Muscle layer of colon (tissue), 2 donors: ENCODE data around the gene FAAP100.

Experiments
- H3K27ac ChIP-seq: one replicate; pipeline ENCODE4 v1.7.0; 2013; ENCODE audit warnings: low read depth, mild to moderate bottlenecking, low read length, moderate library complexity
- H3K27me3 ChIP-seq, 2 donors: one replicate each; pipeline ENCODE4 v1.7.0; 2013; ENCODE audit warnings: low read length in 2 of 2, mild to moderate bottlenecking in 2 of 2; ENCODE audit not compliant: insufficient read depth in 2 of 2, control insufficient read depth in 1 of 2
- H3K36me3 ChIP-seq: one replicate; pipeline ENCODE4 v1.7.0; 2013; ENCODE audit warnings: mild to moderate bottlenecking, low read length; ENCODE audit not compliant: insufficient read depth
- H3K4me1 ChIP-seq: one replicate; pipeline ENCODE4 v1.7.0; 2013; ENCODE audit warnings: mild to moderate bottlenecking, low read length; ENCODE audit not compliant: insufficient read depth
- H3K4me3 ChIP-seq, 2 donors: one replicate each; pipeline ENCODE4 v1.7.0; 2013; ENCODE audit warnings: low read length in 2 of 2, low read depth in 1 of 2, mild to moderate bottlenecking in 1 of 2, moderate library complexity in 1 of 2
- H3K9ac ChIP-seq: one replicate; pipeline ENCODE4 v1.7.0; 2013; ENCODE audit warnings: low read length
- H3K9me3 ChIP-seq: one replicate; pipeline ENCODE4 v1.7.0; 2013; ENCODE audit warnings: mild to moderate bottlenecking, low read length
- donor health status: abdominal sarcoma.
- donor health status: Adenocarcinoma of cecum.

Gene FAAP100

GRCh38 chr17:81518113-81518784 lies 33.9 kb downstream of the FAAP100 start:
- peaks cover under 1 to 12% of the 10 kb centered on the region in 2 donors for H3K27me3 ChIP-seq
- peak overlapping the region; percentile 40 to 43 for H3K4me3 ChIP-seq
- H3K4me1 ChIP-seq: peaks cover 32% of the 10 kb centered on the region
- H3K9me3 ChIP-seq: no peaks in the 10 kb centered on the region
- H3K36me3 ChIP-seq: no peaks in the 10 kb centered on the region
- peak overlapping the region; percentile 42 for H3K9ac ChIP-seq
- H3K27ac ChIP-seq: peak overlapping the region; percentile 98

- peak overlapping the region; percentile 42 for H3K9ac ChIP-seq
- H3K9me3 ChIP-seq: no peaks in the 10 kb centered on the region
- H3K27me3 ChIP-seq: peaks cover 0 to 5% of the 10 kb centered on the region in 2 donors
- H3K4me3 ChIP-seq: peak overlapping the region; percentile 1 to 91
- H3K4me1 ChIP-seq: peaks cover 29% of the 10 kb centered on the region
- no peaks in the 10 kb centered on the region for H3K36me3 ChIP-seq
- peak overlapping the region; percentile 98 for H3K27ac ChIP-seq
Measured at GRCh38 chr17:81517339-81518112, 34.6 kb downstream of the FAAP100 start.

GRCh38 chr17:81517009-81517338 lies 35.2 kb downstream of the FAAP100 start:
- peak overlapping the region; percentile 98 for H3K27ac ChIP-seq
- H3K4me1 ChIP-seq: peaks cover 29% of the 10 kb centered on the region
- no peaks in the 10 kb centered on the region for H3K9me3 ChIP-seq

GRCh38 chr17:81516439-81516838 lies 35.7 kb downstream of the FAAP100 start:
- no peaks in the 10 kb centered on the region for H3K9me3 ChIP-seq
- peak overlapping the region; percentile 46 for H3K9ac ChIP-seq
- H3K4me3 ChIP-seq: peak overlapping the region; percentile 91 to 99
- peaks cover 29% of the 10 kb centered on the region for H3K4me1 ChIP-seq
- H3K27me3 ChIP-seq: no peaks in the 10 kb centered on the region
- peak overlapping the region; percentile 98 for H3K27ac ChIP-seq
- H3K36me3 ChIP-seq: peaks cover 8% of the 10 kb centered on the region

More at GRCh38 chr17:81517009-81517338, 35.2 kb downstream of the FAAP100 start:
- Histone ChIP-seq H3K27me3 (no peaks in the 10 kb centered on the region), H3K9ac (peak overlapping the region; percentile 20), H3K36me3 (peaks cover 2% of the 10 kb centered on the region), H3K4me3 (peak overlapping the region; percentile 1 to 91)

GRCh38 chr17:81515530-81516041 lies 36.6 kb downstream of the FAAP100 start:
- H3K9me3 ChIP-seq: no peaks in the 10 kb centered on the region
- H3K4me1 ChIP-seq: peaks cover 29% of the 10 kb centered on the region
- H3K9ac ChIP-seq: peak overlapping the region; percentile 61
- H3K27me3 ChIP-seq: no peaks in the 10 kb centered on the region
- peak overlapping the region; percentile 98 for H3K27ac ChIP-seq
- peak overlapping the region; percentile 91 to 99 for H3K4me3 ChIP-seq
- peaks cover 16% of the 10 kb centered on the region for H3K36me3 ChIP-seq

- H3K27ac ChIP-seq: peak overlapping the region; percentile 98
- H3K4me1 ChIP-seq: peaks cover 28% of the 10 kb centered on the region
- peak overlapping the region; percentile 91 to 99 for H3K4me3 ChIP-seq
- H3K36me3 ChIP-seq: peaks cover 23% of the 10 kb centered on the region
- peak overlapping the region; percentile 92 for H3K9ac ChIP-seq
- H3K9me3 ChIP-seq: no peaks in the 10 kb centered on the region
- H3K27me3 ChIP-seq: no peaks in the 10 kb centered on the region
Measured at GRCh38 chr17:81514739-81515529, 37.2 kb downstream of the FAAP100 start.

- H3K4me1 ChIP-seq: peaks cover 23% of the 10 kb centered on the region
- peak overlapping the region; percentile 77 to 99 for H3K4me3 ChIP-seq
- no peaks in the 10 kb centered on the region for H3K9me3 ChIP-seq
- H3K27me3 ChIP-seq: no peaks in the 10 kb centered on the region
- peak overlapping the region; percentile 98 for H3K27ac ChIP-seq
- peaks cover 28% of the 10 kb centered on the region for H3K36me3 ChIP-seq
- peak overlapping the region; percentile 92 for H3K9ac ChIP-seq
Measured at GRCh38 chr17:81514489-81514738, 37.7 kb downstream of the FAAP100 start.

- H3K27me3 ChIP-seq: no peaks in the 10 kb centered on the region
- peak overlapping the region; percentile 77 to 99 for H3K4me3 ChIP-seq
- H3K4me1 ChIP-seq: peaks cover 28% of the 10 kb centered on the region
- no peaks in the 10 kb centered on the region for H3K9me3 ChIP-seq
- H3K36me3 ChIP-seq: peaks cover 33% of the 10 kb centered on the region
- H3K9ac ChIP-seq: peak overlapping the region; percentile 92
- H3K27ac ChIP-seq: peak overlapping the region; percentile 98
Measured at GRCh38 chr17:81513753-81514488, 38.2 kb downstream of the FAAP100 start.

- Histone ChIP-seq H3K4me1 (peaks cover 31% of the 10 kb centered on the region), H3K9ac (peak overlapping the region; percentile 92), H3K4me3 (peak overlapping the region; percentile 77 to 99), H3K27me3 (no peaks in the 10 kb centered on the region), H3K9me3 (no peaks in the 10 kb centered on the region), H3K27ac (peak overlapping the region; percentile 98), H3K36me3 (peaks cover 38% of the 10 kb centered on the region)
Measured at GRCh38 chr17:81513372-81513752, 38.8 kb downstream of the FAAP100 start.

- peaks cover 26% of the 10 kb centered on the region for H3K4me1 ChIP-seq
- no peaks in the 10 kb centered on the region for H3K9me3 ChIP-seq
- H3K4me3 ChIP-seq: peak within 1 kb of the TSS; percentile 77 to 99
- H3K36me3 ChIP-seq: peaks cover 38% of the 10 kb centered on the region
- peak within 1 kb of the TSS; percentile 92 for H3K9ac ChIP-seq
- H3K27me3 ChIP-seq: no peaks in the 10 kb centered on the region
- peak within 1 kb of the TSS; percentile 98 for H3K27ac ChIP-seq
Measured at GRCh38 chr17:81512562-81513371, 39.4 kb downstream of the FAAP100 start, which contains the start of gene ACTG1. TSS of gene ACTG1 (minus strand) at chr17:81512799. CDS start at chr17:81512354, 445 bp downstream.
